AG04450 (cell line): ENCODE measurements around the gene SLC2A8. TPM values are rescaled to one million over a fixed set of nuclear protein-coding genes. Genes with fewer than 3 reads are reported as not detected.

ENCODE experiments used
- CTCF ChIA-PET: fragments of 300-600, 350-600 bp; formaldehyde crosslinking; extraction: SDS; loops from one replicate; lab custom pipeline; 2022; ENCODE audit warnings: antibody characterized with exemption, inconsistent platforms; lab: Charles Lee
- POLR2A ChIA-PET: fragments of 350-600 bp; formaldehyde crosslinking; extraction: SDS; loops from one replicate; lab custom pipeline; 2021; ENCODE audit warnings: antibody characterized with exemption, inconsistent platforms; lab: Yijun Ruan, JAX
- DNase-seq: peaks from one replicate; pipeline ENCODE4 v3.0.0-alpha.2; 2011; ENCODE audit warnings: low read depth, low spot score
- H3K27ac ChIP-seq: one replicate; pipeline ENCODE4 v1.5.1; 2012; ENCODE audit warnings: low read depth, low read length, control low read depth
- H3K27me3 ChIP-seq: one replicate; pipeline ENCODE4 v1.6.0; 2012; ENCODE audit warnings: low read length; ENCODE audit not compliant: control insufficient read depth, insufficient read depth
- H3K4me3 ChIP-seq: 2 replicates; pipeline ENCODE4 v1.5.1; 2011; ENCODE audit warnings: mild to moderate bottlenecking, low read depth, low read length, control low read depth
- H3K9me3 ChIP-seq: 2 replicates; pipeline ENCODE4 v1.5.1; 2012; ENCODE audit warnings: low read length; ENCODE audit not compliant: control insufficient read depth, insufficient read depth
- polyA plus RNA-seq: library from polyadenylated mRNA; depleted of rRNA; stranded (reverse); fragments of >200 nt; gene quantifications from 2 replicates; pipeline ENCODE4 v1.2.3, GENCODE V29; 2011
- TF ChIP-seq, protein P1 (sequence below): IDR thresholded peaks from 2 replicates; pipeline ENCODE4 v1.5.1; 2011; ENCODE audit warnings: low read depth, low read length, control low read depth, inconsistent platforms

Gene SLC2A8
- polyA plus RNA-seq, 1 experiment: 6.3 TPM

DNA sequence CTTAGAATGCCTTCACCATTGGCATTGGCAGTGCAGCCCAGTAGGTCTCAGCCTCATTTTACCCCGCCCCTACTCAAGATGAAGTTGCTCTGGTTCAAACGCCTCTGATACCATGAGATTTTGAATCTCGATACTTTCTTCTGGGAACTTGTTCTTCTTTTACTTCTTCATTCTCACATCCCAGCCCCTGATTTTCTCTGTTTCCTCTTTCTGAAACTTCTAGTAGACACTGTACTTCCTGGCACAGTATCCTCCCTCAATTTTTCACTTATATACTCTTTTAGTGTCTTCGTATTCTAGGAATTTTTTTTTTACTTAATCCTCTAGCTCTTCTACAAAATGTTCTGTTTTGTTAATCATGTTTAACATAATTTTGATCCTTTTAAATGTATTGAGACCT, 14.2 kb downstream of the SLC2A8 start:
- H3K27ac ChIP-seq: no peak overlapping the region
- ChIA-PET CTCF (no interaction called here), POLR2A (no interaction called here)
- no peaks in the 10 kb centered on the region for H3K9me3 ChIP-seq
- TF ChIP-seq, protein P1, sequence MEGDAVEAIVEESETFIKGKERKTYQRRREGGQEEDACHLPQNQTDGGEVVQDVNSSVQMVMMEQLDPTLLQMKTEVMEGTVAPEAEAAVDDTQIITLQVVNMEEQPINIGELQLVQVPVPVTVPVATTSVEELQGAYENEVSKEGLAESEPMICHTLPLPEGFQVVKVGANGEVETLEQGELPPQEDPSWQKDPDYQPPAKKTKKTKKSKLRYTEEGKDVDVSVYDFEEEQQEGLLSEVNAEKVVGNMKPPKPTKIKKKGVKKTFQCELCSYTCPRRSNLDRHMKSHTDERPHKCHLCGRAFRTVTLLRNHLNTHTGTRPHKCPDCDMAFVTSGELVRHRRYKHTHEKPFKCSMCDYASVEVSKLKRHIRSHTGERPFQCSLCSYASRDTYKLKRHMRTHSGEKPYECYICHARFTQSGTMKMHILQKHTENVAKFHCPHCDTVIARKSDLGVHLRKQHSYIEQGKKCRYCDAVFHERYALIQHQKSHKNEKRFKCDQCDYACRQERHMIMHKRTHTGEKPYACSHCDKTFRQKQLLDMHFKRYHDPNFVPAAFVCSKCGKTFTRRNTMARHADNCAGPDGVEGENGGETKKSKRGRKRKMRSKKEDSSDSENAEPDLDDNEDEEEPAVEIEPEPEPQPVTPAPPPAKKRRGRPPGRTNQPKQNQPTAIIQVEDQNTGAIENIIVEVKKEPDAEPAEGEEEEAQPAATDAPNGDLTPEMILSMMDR: no peak
- no peak for DNase-seq
- H3K4me3 ChIP-seq: no peak overlapping the region
- no peaks in the 10 kb centered on the region for H3K27me3 ChIP-seq

DNA sequence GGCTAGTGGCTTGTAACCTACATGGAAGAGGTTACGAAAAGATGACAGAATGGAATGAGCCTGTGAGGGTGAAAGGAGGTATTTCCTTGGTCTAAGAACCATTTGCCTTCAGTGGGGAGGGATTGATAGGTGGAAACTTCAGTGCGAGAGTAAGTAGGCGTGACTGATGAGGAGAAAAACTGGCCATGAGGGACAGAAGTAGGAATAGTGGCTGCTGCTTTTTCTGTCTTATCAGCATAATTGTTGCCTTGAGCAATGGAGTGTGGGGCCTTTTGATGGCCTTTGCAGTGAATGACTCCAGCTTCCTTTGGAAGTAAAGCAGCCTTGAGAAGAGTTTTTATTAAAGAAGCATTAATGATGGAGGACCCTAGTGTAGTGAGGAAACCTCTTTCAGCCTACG, 18.2 kb downstream of the SLC2A8 start:
- CTCF ChIA-PET: interaction anchor here (0.5 kb wide), 1 partner anchor 22 kb away, joined by 3 read pairs; no protein-coding TSS in a partner anchor

GRCh38 chr9:127415657-127416056, 18.7 kb downstream of the SLC2A8 start:
- CTCF ChIA-PET: no interaction called here
- POLR2A ChIA-PET: interaction anchor here (0.6 to 1.5 kb wide), 3 partner anchors 19 to 191 kb away, joined by 3 read pairs; partner anchors contain the start of genes LRSAM1, RPL12 and SLC2A8
- DNase-seq: no peak

More for the DNA sequence above, 18.2 kb downstream of the SLC2A8 start:
- no peak overlapping the region for H3K4me3 ChIP-seq
- peaks cover 12% of the 10 kb centered on the region; the same call in 1 of the 2 replicates for H3K9me3 ChIP-seq
- H3K27me3 ChIP-seq: no peaks in the 10 kb centered on the region
- DNase-seq: no peak
- no peak overlapping the region for H3K27ac ChIP-seq
- POLR2A ChIA-PET: interaction anchor here (0.6 to 0.9 kb wide), 2 partner anchors 36 to 191 kb away, joined by 3 read pairs; partner anchors contain the start of genes LRSAM1 and RPL12
- TF ChIP-seq, protein P1: no peak

GRCh38 chr9:127417131-127418036, 20.4 kb downstream of the SLC2A8 start:
- H3K4me3 ChIP-seq: no peak overlapping the region
- H3K27me3 ChIP-seq: no peaks in the 10 kb centered on the region
- H3K9me3 ChIP-seq: peaks cover 12% of the 10 kb centered on the region; the same call in 1 of the 2 replicates
- CTCF ChIA-PET: interaction anchor here (0.7 kb wide), 1 partner anchor 136 kb away, joined by 3 read pairs; no protein-coding TSS in a partner anchor
- H3K27ac ChIP-seq: no peak overlapping the region
- no peak for DNase-seq
- TF ChIP-seq, protein P1: no peak
- POLR2A ChIA-PET: interaction anchor here (0.7 to 1.5 kb wide), 2 partner anchors 21 to 33 kb away, joined by 3 read pairs; partner anchors contain the start of genes RPL12 and SLC2A8

More at GRCh38 chr9:127415657-127416056, 18.7 kb downstream of the SLC2A8 start:
- TF ChIP-seq, protein P1: no peak
- Histone ChIP-seq H3K4me3 (no peak overlapping the region), H3K27me3 (no peaks in the 10 kb centered on the region), H3K27ac (no peak overlapping the region), H3K9me3 (peaks cover 12% of the 10 kb centered on the region; the same call in 1 of the 2 replicates)

- ChIA-PET CTCF (no interaction called here), POLR2A (no interaction called here)
- Histone ChIP-seq H3K27me3 (no peaks in the 10 kb centered on the region), H3K4me3 (no peak overlapping the region), H3K9me3 (peaks cover 12% of the 10 kb centered on the region; the same call in 1 of the 2 replicates), H3K27ac (no peak overlapping the region)
- TF ChIP-seq, protein P1: no peak
- no peak for DNase-seq
Observed at GRCh38 chr9:127418037-127418471, 21.1 kb downstream of the SLC2A8 start.
